GM12874 (cell line): Measurements from ENCODE around the gene SPTB.

ENCODE experiments used
- CTCF ChIP-seq: IDR thresholded peaks from 2 replicates; pipeline ENCODE4 v1.5.1; 2011; ENCODE audit warnings: low read depth, mild to moderate bottlenecking, control low read depth, low read length, moderate library complexity; ENCODE audit not compliant: insufficient read depth

The SPTB gene

DNA sequence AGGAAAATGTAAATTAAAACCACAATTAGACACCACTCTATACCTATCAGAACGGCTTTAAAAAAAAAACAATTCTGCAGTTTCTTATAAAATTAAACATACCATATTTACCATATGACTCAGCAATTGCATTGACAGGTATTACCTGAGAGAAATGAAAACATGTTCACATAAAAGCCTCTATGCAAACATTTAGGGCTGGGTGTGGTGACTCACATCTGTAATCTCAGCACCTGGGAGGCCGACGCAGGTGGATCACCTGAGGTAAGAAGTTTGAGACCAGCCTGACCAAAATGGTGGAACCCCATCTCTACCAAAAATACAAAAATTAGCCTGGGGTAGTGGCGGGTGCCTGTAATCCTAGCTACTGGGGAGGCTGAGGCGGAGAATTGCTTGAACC is 41.1 kb downstream of the SPTB start:
- no peak for TF ChIP-seq CTCF

- no peak for TF ChIP-seq CTCF
Observed at GRCh38 chr14:64835431-64835830, 44.3 kb downstream of the SPTB start.

DNA sequence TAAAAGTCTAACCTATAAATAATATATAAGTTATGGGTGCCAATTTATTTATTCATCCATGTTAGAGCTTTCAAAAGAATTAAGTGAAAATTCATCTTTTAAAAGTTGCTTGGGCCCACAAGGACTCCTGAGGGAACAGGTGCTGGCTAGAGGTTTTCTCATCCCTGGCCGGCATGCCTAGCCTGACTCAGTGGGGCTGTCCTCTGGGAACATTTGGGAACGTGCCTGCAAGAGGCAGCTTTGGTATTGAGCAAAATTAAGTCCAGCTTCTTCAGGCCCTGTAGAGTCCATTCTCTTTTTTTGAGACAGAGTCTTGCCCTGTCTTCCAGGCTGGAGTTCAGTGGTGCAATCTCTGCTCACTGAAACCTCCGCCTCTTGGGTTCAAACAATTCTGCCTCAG is 44.7 kb downstream of the SPTB start:
- no peak for TF ChIP-seq CTCF

- TF ChIP-seq CTCF = no peak
Observed at GRCh38 chr14:64831419-64831818, 48.3 kb downstream of the SPTB start.

GRCh38 chr14:64830961-64831360 is 48.7 kb downstream of the SPTB start:
- TF ChIP-seq CTCF = no peak

- TF ChIP-seq CTCF = no peak
Observed at GRCh38 chr14:64828071-64828470, 51.6 kb downstream of the SPTB start.

- TF ChIP-seq CTCF = no peak
Observed at GRCh38 chr14:64826845-64827244, 52.9 kb downstream of the SPTB start.

DNA sequence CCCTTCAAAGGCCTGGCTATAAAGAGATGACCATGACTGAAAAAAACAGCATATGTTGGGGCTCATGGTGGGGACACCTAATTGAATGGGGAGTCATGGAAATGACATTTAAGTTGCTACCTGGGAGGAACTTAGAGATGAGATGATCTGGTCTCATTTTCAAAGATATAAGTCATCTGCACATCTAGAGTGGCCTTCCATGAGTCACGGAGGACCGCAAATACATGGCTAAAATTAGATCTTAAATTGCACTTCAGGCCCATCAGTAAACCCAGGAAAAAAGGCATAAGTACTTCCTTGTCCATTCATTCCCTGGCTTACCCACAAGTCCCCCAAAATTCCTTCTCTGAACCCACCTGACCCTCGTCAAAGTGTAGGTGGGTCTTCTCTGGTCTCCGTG is 53.4 kb downstream of the SPTB start:
- TF ChIP-seq CTCF = no peak
